GM12891 (cell line): Measurements from ENCODE around the gene POFUT2.

Source experiments
- DNase-seq: peaks from one replicate; pipeline ENCODE4 v3.0.0; 2011; ENCODE audit warnings: low spot score; ENCODE audit not compliant: insufficient read length
- FAIRE-seq: peaks from 2 replicates; lab custom pipeline; 2011; peaks lifted over from hg19 to GRCh38; lab: Jason Lieb, UNC
- PAX5 ChIP-seq: IDR thresholded peaks from 2 replicates; pipeline ENCODE4 v1.6.1; 2011; ENCODE audit warnings: low read length, moderate library complexity, mild to moderate bottlenecking; ENCODE audit not compliant: insufficient read depth, severe bottlenecking
- POLR2A ChIP-seq: IDR thresholded peaks from 2 replicates; pipeline ENCODE4 v1.6.1; 2011; ENCODE audit warnings: low read depth, low read length, control low read depth
- POLR2AphosphoS5 ChIP-seq: IDR thresholded peaks from 2 replicates; pipeline ENCODE4 v1.6.1; 2011; ENCODE audit warnings: low read depth, low read length, control low read depth
- POU2F2 ChIP-seq: IDR thresholded peaks from 2 replicates; pipeline ENCODE4 v1.6.1; 2011; ENCODE audit warnings: low read depth, mild to moderate bottlenecking, control low read depth, low read length, moderate library complexity
- SPI1 ChIP-seq: IDR thresholded peaks from 2 replicates; pipeline ENCODE4 v1.6.1; 2011; ENCODE audit warnings: low read depth, low read length, control low read depth
- TAF1 ChIP-seq: IDR thresholded peaks from 2 replicates; pipeline ENCODE4 v1.6.1; 2011; ENCODE audit warnings: low read depth, low read length, control low read depth

Gene POFUT2

GRCh38 chr21:45236481-45236880 is 51.2 kb downstream of the POFUT2 start:
- FAIRE-seq: no peak
- DNase-seq: no peak
- TF ChIP-seq POLR2A (no peak), TAF1 (no peak), PAX5 (no peak), POLR2AphosphoS5 (no peak), SPI1 (no peak), POU2F2 (no peak)

- no peak for FAIRE-seq
- TF ChIP-seq POLR2AphosphoS5: no peak
- TF ChIP-seq SPI1: no peak
- TF ChIP-seq TAF1: no peak
- no peak for TF ChIP-seq PAX5
- TF ChIP-seq POLR2A: no peak
- TF ChIP-seq POU2F2: no peak
Measured at GRCh38 chr21:45235488-45235887, 52.2 kb downstream of the POFUT2 start.

GRCh38 chr21:45234965-45235364 is 52.7 kb downstream of the POFUT2 start:
- FAIRE-seq (no peak), DNase-seq (no peak)
- TF ChIP-seq POLR2AphosphoS5 (no peak), POLR2A (no peak), PAX5 (no peak), TAF1 (no peak), POU2F2 (no peak), SPI1 (no peak)

More at GRCh38 chr21:45235488-45235887, 52.2 kb downstream of the POFUT2 start:
- DNase-seq: no peak

GRCh38 chr21:45234127-45234526 is 53.6 kb downstream of the POFUT2 start:
- no peak for TF ChIP-seq PAX5
- TF ChIP-seq POU2F2: no peak
- no peak for TF ChIP-seq TAF1
- TF ChIP-seq POLR2A: no peak
- no peak for FAIRE-seq
- DNase-seq: no peak

- FAIRE-seq (no peak), DNase-seq (no peak)
- no peak for TF ChIP-seq PAX5
- no peak for TF ChIP-seq POU2F2
- TF ChIP-seq SPI1: no peak
- TF ChIP-seq POLR2AphosphoS5: no peak
- no peak for TF ChIP-seq POLR2A
- no peak for TF ChIP-seq TAF1
Measured at GRCh38 chr21:45231705-45232104, 56.0 kb downstream of the POFUT2 start.

GRCh38 chr21:45228656-45229240 is 58.9 kb downstream of the POFUT2 start:
- DNase-seq: no peak
- no peak for FAIRE-seq
- TF ChIP-seq POU2F2: no peak

- no peak for FAIRE-seq
- no peak for TF ChIP-seq TAF1
- TF ChIP-seq POU2F2: no peak
- TF ChIP-seq SPI1: no peak
- no peak for TF ChIP-seq PAX5
- no peak for TF ChIP-seq POLR2AphosphoS5
- no peak for TF ChIP-seq POLR2A
- no peak for DNase-seq
Measured at GRCh38 chr21:45228171-45228641, 59.5 kb downstream of the POFUT2 start.

GRCh38 chr21:45227735-45228134 is 60.0 kb downstream of the POFUT2 start:
- DNase-seq (no peak), FAIRE-seq (no peak)
- no peak for TF ChIP-seq POLR2AphosphoS5
- TF ChIP-seq SPI1: no peak
- no peak for TF ChIP-seq POLR2A
- no peak for TF ChIP-seq POU2F2
- no peak for TF ChIP-seq TAF1
- no peak for TF ChIP-seq PAX5

- no peak for TF ChIP-seq POU2F2
- no peak for TF ChIP-seq POLR2AphosphoS5
- no peak for TF ChIP-seq PAX5
- no peak for TF ChIP-seq POLR2A
- TF ChIP-seq SPI1: no peak
- no peak for TF ChIP-seq TAF1
- FAIRE-seq (no peak), DNase-seq (no peak)
Measured at GRCh38 chr21:45226540-45227326, 61.0 kb downstream of the POFUT2 start.
